ENCODE data around the gene PTCD2. TPM values are rescaled to one million over a fixed set of nuclear protein-coding genes. Genes with fewer than 3 reads are reported as not detected.

Gene PTCD2
- total RNA-seq, 2 donors from 2014 or later: 2.6 to 3.9 TPM

GRCh38 chr5:72369711-72370110 lies 49.5 kb downstream of the PTCD2 start:
- Histone ChIP-seq H3K27ac (no peak overlapping the region), H3K4me3 (no peak overlapping the region), H3K36me3 (replicated peaks in 1 of 2; ENCODE audit: insufficient read depth in 1 of 2, low read depth in 2 of 2) (no peaks in the 10 kb centered on the region), H3K9me3 (no peaks in the 10 kb centered on the region), H3K4me1 (no peaks in the 10 kb centered on the region), H3K27me3 (no peaks in the 10 kb centered on the region)
- no peak for TF ChIP-seq POLR2A (IDR thresholded peaks at IDR 0.05)
- TF ChIP-seq, protein P1, sequence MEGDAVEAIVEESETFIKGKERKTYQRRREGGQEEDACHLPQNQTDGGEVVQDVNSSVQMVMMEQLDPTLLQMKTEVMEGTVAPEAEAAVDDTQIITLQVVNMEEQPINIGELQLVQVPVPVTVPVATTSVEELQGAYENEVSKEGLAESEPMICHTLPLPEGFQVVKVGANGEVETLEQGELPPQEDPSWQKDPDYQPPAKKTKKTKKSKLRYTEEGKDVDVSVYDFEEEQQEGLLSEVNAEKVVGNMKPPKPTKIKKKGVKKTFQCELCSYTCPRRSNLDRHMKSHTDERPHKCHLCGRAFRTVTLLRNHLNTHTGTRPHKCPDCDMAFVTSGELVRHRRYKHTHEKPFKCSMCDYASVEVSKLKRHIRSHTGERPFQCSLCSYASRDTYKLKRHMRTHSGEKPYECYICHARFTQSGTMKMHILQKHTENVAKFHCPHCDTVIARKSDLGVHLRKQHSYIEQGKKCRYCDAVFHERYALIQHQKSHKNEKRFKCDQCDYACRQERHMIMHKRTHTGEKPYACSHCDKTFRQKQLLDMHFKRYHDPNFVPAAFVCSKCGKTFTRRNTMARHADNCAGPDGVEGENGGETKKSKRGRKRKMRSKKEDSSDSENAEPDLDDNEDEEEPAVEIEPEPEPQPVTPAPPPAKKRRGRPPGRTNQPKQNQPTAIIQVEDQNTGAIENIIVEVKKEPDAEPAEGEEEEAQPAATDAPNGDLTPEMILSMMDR (IDR thresholded peaks at IDR 0.05): no peak
- no peak for DNase-seq
- intact Hi-C loops (cut with DNase I): loop anchor here (10.0 kb wide), 1 partner anchor 155 kb away; no protein-coding TSS in a partner anchor
- no peak for ATAC-seq
- 85% methylated on average over 3 of the region's 3 CpGs for WGBS, 2 donors

DNA sequence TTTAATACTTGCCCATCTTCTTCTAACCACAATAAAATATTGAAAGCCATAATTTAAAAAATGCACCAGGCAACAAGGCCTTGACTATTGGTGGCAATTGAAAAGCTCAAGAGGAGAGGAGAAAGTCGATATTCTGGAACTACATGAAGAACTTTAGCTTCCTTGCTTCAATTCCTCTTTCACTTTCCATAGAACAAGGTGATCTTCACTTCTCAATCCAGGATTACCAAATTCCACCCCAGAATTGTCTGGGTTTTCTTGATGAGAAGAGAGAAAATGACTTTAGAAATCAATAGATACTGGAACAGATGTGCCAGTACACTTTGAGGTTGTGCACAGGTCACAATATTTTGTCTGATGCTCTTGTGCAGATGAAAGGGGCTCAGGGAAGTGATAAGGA lies 52.2 kb downstream of the PTCD2 start:
- 75 to 87% methylated on average over 1 of the region's 1 CpG for WGBS, 2 donors
- no peaks in the 10 kb centered on the region for H3K27me3 ChIP-seq
- H3K27ac ChIP-seq: no peak overlapping the region
- ATAC-seq: no peak
- TF ChIP-seq, protein P1 (IDR thresholded peaks at IDR 0.05): no peak
- no peak for TF ChIP-seq POLR2A (IDR thresholded peaks at IDR 0.05)
- H3K4me1 ChIP-seq: no peaks in the 10 kb centered on the region
- no peaks in the 10 kb centered on the region for H3K36me3 ChIP-seq (replicated peaks in 1 of 2; ENCODE audit: insufficient read depth in 1 of 2, low read depth in 2 of 2)
- H3K4me3 ChIP-seq: no peak overlapping the region
- no peaks in the 10 kb centered on the region for H3K9me3 ChIP-seq
- intact Hi-C loops (cut with DNase I): loop anchor here (10.0 kb wide), 1 partner anchor 152 kb away; no protein-coding TSS in a partner anchor
- DNase-seq: no peak

DNA sequence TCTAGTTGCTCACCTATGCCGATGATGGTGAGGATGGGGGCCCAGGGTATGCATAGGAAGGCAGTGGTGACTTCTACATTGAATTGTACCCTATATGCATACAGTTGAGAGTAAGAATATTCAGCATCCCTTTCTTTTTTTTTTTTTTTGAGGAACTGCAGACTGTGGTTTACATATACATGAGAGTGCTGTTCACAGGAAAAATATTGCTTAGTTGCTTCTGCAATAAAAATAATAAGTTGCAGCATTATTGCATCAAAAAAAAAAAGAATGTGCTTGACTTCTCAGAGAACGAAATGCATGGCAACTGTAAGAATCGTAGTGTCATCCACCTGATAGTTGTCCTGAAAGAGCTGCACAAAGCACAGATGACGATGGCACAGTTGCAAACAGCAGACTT lies 52.8 kb downstream of the PTCD2 start:
- TF ChIP-seq POLR2A (IDR thresholded peaks at IDR 0.05): no peak
- TF ChIP-seq, protein P1 (IDR thresholded peaks at IDR 0.05): no peak
- Histone ChIP-seq H3K9me3 (no peaks in the 10 kb centered on the region), H3K27ac (no peak overlapping the region), H3K4me1 (no peaks in the 10 kb centered on the region), H3K27me3 (no peaks in the 10 kb centered on the region), H3K36me3 (replicated peaks in 1 of 2; ENCODE audit: insufficient read depth in 1 of 2, low read depth in 2 of 2) (no peaks in the 10 kb centered on the region), H3K4me3 (no peak overlapping the region)
- WGBS, 2 donors: 73 to 83% methylated on average over 4 of the region's 4 CpGs
- intact Hi-C loops (cut with DNase I): loop anchor here (10.0 kb wide), 1 partner anchor 152 kb away; no protein-coding TSS in a partner anchor
- DNase-seq (no peak), ATAC-seq (no peak)

DNA sequence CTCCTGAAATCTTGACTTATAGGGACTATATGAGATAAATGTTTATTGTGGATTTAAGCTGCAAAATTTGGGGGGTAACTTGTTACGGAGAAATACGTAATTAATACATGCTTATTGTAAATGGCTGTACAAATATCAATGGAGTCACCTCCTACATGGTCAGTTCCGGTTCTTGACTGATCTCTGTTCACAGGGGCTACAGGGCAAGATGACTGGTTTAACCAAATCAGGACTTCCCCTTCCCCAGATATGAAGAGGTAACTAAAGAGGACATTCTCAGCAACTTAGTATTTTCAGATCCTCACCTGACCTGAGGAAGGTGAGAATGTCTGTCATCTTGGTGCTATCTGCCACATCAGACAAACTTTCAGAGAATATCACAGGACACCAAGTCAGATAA lies 54.7 kb downstream of the PTCD2 start:
- H3K36me3 ChIP-seq (replicated peaks in 1 of 2; ENCODE audit: insufficient read depth in 1 of 2, low read depth in 2 of 2): no peaks in the 10 kb centered on the region
- no peaks in the 10 kb centered on the region for H3K9me3 ChIP-seq
- WGBS, 2 donors: 100% methylated on average over 3 of the region's 3 CpGs
- ATAC-seq: no peak
- TF ChIP-seq POLR2A (IDR thresholded peaks at IDR 0.05): no peak
- TF ChIP-seq, protein P1 (IDR thresholded peaks at IDR 0.05): no peak
- no peaks in the 10 kb centered on the region for H3K27me3 ChIP-seq
- intact Hi-C loops (cut with DNase I): loop anchor here (10.0 kb wide), 1 partner anchor 150 kb away; no protein-coding TSS in a partner anchor
- H3K4me3 ChIP-seq: no peak overlapping the region
- H3K4me1 ChIP-seq: no peaks in the 10 kb centered on the region
- no peak for DNase-seq
- no peak overlapping the region for H3K27ac ChIP-seq

- Histone ChIP-seq H3K9me3 (no peaks in the 10 kb centered on the region), H3K27ac (no peak overlapping the region), H3K36me3 (replicated peaks in 1 of 2; ENCODE audit: insufficient read depth in 1 of 2, low read depth in 2 of 2) (no peaks in the 10 kb centered on the region), H3K4me1 (no peaks in the 10 kb centered on the region), H3K27me3 (no peaks in the 10 kb centered on the region), H3K4me3 (no peak overlapping the region)
- ATAC-seq (no peak), DNase-seq (no peak)
- TF ChIP-seq POLR2A (IDR thresholded peaks at IDR 0.05): no peak
- TF ChIP-seq, protein P1 (IDR thresholded peaks at IDR 0.05): no peak
- intact Hi-C loops (cut with DNase I): loop anchor here (10.0 kb wide), 1 partner anchor 148 kb away; no protein-coding TSS in a partner anchor
These were observed 56.2 kb downstream of the PTCD2 start for GRCh38 chr5:72376381-72376780.

Measured in body of pancreas (tissue), 4 donors.